Activated T-cell treated with anti-CD3 and anti-CD28 coated beads, Interleukin-2, amount 50 U/mL, for 48 hours (primary cell): ENCODE measurements around the gene SYVN1.
"Not testable (repeated sequence)": the region's sequence is repeated elsewhere in the genome, so short reads cannot be mapped to it uniquely, and the experiment has no call there.

Experiments used
- DNase-seq, 2 experiments: peaks; one replicate each; pipeline ENCODE4 v3.0.0-alpha.2; 2020

SYVN1 gene

DNA sequence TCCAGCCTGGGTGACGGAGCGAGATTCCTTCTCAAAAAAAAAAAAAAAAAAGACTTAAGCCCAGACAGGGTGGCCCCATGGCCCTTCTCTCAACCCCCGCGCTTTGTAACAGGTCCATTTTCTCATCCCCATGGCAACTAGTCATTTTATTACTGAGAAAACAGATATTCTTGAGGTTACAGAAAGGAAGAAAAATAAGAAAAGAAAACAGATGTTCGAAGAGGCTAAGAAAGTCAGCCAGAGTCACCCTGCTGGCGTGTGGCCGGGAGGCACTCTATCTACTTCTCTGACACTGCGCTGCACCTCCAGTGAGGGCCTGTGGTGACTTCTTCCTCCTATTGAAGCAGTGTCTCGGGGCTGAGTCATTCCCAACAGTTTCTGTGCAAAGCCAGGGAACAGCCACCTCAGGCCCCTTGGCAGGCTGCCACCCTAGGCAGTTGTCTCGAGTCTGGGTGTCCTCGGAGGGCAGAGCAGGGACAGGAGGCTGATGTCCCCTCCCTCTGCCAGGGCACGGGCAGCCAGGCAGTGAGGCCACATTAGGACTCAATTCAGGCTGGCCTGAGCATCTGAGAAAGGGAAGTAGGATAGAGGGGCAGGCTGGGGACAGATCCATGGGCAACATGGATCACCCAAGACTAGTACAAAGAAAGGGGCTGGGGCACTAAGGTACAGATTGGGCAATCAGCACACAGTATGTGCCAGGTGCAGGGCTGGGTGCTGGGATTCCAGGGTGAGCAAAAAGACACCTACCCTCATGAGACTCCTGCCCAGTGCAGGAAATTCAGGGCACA, 16.4 kb upstream of the SYVN1 start:
- DNase-seq: peak; percentile 58 to 67

DNA sequence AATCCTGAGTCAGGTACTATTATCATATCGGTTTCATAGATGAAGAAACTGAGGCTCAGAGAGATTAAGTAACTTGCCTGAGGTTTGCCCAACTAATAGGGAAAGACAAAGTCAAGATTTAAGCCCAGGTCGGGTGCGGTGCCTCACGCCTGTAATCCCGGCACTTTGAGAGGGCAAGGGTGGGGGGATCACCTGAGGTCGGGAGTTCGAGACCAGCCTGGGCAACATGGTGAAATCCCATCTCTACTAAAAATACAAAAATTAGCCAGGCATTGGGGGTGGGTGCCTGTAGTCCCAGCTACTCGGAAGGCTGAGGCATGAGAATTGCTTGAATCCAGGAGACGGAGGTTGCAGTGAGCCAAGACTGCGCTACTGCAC, 15.8 kb upstream of the SYVN1 start:
- DNase-seq: not testable (repeated sequence)

DNA sequence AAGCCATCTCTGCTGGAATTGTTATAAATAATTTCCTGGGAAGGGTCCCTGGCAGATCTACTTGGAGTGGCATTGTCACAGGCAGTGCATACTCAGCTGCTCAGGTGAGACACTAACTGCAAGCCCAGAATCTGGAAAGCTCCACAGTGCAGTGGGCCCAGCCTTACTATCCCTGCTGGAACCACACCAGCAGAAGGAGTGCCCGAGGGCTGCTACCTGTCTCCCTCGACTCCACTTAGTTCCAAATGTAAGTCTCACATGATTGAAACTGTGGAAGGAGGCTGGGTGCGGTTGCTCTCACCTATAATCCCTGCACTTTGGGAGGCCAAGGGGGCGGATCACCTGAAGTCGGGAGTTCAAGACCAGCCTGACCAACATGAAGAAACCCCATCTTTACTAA, 14.3 kb upstream of the SYVN1 start:
- no peak for DNase-seq

DNA sequence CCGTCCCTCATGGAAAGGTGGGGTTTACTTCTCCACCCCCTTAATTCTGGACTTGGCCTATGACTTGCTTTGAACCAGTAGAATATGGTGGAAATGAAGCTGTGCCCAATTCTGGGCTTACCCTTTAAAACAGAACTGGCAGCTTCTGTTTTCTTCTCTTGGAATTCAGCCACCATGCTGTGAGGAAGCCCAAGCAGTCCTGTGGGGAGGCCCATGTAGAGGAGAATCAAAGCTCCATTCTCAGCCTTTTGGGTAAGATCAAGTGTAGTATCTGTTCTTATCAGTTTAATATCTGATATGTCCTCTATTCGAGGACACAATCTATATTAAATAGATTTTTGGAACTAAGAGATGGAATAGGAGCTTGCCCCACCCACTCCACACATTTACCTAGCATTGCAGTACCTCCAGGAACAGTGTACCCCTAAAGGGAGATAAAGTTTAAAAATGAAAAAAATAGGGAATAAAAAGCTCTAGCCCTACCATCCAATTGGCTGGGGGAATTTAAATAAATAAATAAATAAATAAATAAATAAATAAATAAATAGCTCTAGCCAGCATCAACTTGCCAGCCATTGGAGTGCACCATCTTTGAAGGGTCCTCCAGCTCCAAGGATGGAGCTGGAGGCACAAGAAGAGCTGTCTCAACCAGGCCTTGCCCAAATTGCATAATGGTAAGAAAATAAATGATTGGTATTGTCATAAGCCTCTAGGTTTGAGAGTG, 13.2 kb upstream of the SYVN1 start:
- no peak for DNase-seq

DNA sequence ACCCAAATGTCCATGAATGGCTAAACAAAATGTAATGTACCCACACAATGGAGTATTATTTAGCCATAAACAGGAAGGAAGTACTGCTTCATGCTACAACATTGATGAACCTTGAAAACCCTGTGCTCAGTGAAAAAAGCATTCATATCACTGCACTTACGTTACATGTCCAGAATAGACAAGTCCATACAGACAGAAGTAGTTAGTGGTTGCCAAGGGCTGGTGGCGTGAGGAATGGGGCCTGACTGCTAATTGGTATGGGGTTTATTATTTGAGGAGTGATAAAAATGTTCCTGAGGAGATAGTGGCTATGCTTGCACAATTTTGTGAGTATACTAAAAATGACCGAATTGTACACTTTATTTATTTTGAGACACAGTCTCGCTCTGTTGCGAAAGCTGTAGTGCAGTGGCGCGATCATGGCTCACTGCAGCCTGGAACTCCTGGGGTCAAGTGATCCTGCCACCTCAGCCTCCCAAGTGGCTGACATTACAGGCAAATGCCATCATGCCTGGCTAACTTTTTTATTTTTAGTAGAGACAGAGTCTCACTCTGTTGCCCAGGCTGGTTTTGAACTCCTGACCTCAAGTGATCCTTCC, 7.7 kb upstream of the SYVN1 start:
- no peak for DNase-seq

DNA sequence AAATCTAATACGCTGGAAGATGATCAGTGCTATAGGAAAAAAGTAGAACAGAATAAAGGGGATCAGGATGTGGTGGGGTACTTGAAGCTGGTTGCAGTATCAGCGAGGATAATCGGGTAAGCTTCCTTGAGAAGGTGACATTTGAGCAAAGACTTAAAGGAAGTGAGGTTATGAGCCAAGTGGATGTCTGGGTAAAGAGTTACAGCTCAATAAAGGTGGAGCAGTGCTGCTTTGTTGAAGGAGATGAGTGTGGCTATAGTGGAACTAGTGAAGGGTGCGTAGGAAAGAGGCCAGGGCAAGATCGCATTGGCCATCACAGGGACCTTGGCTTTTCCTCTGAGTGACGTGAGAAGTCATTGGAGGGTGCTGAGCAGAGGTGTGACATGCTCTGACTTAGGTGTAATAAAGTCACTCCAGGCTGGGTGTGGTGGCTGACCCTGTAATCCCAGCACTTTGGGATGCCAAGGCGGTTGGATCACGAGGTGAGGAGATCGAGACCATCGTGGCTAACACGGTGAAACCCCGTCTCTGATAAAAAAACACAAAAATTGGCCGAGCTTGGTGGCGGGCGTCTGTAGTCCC, 2.3 kb upstream of the SYVN1 start:
- no peak for DNase-seq

DNA sequence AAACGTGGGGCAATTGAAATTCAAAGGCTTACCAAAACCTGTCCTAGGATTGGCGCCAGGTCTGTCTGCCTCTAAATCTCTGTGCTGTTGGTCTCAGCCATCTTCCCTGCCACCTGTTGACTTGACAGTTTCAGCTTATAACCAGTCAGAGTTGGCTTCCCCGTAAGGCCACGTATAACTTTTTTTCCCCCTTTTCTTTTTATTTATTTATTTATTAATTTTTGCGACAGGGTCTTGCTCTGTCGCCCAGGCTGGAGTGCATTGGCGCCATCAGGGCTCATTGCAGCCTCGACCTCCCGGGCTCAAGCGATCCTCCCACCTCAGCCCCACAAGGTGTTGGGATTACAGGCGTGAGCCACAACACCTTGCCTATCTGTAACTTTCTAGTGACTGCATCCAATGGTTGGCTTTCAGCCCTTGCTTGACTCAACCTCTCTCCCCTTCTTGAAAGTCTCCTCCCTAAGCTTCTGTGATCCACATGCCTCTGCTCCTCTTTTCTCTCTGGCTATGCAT, 1.4 kb upstream of the SYVN1 start:
- no peak for DNase-seq

DNA sequence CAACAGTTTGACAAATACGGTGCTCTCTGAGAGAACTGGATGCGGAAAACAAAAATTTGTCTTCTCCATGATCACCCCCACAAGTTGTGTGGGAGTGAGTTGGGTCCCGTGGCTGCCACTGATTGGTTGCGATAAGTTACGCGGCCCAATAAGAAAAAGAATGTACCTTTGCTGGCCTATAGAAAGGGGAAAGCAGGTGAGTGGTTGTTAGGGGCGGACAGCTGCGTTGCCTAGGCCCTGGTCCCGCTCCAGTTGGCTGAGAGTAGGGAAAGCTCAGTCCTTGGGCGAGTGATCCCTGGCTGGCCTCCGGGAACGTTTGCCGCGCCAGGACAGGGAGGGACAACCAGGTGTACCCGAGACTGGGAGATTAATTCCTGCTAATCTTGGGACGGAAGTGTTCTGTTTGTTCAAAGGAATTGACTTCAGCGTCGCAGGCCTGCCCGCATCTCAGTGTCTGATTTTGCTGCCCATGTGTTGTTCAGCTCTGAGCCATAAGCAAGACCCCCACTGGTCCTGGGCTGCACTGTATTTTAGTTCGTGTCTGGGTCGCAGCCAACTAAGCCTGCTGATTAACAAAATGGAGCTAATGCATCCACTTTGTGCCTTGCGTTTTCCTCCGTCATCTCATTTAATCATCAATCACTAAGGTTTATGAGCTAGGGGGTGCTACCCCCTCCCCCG, 773 bp upstream of the SYVN1 start:
- peak; percentile 78 to 84 for DNase-seq

DNA sequence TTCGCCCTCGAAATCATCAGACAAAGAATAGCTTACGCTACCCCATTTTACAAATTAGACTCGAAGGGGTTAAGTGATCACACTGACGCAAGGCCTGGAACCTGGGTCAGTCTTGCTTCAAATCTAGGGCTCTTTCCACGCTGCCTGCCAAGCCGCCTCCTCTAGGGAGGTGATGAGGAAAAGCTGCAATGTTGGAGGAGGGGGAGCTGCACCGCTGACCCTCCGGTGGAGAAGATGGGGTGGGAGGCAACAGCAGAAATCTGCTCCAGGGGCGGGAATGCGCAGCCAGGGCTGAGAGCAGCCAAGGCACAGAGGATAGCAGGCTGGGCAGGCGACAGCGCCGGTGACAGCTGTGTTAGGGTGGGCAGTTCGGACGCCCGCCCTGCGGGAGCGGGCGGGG, 595 bp downstream of the SYVN1 start:
- no peak for DNase-seq

DNA sequence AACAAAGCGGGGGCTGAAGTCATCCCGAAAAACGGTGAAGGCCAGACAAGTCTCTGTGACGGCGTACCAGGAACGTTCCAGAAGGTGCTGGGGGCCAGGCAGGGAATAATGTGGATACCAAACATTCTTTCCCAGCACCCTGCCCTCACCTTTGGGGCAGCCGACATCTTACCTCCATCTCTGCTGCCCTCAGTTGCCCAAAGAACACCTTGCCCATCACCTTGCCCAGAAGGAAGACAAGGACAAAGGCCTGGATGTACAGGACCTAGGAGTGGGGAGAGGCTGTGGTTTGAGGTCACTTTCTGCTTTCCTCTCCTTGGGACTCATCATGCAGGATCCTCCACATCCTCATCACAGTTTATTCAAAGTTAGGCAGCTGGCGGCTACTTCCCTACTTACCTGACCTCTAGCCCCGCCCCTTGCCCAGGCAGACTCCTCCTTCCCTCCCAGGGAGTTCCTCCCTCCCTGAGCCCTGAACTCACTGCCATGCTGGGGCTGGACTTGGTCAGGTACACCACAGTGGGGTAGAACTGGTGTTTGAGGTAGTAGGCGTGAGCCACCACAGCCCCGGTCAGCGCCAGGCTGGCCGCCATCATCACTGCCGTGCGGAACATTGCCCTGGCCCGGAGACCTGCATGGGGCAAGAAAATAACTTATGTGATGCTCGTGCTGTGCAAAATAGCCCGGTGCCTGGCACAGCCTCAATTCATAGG, 1.2 kb downstream of the SYVN1 start:
- peak; percentile 77 to 80 for DNase-seq

DNA sequence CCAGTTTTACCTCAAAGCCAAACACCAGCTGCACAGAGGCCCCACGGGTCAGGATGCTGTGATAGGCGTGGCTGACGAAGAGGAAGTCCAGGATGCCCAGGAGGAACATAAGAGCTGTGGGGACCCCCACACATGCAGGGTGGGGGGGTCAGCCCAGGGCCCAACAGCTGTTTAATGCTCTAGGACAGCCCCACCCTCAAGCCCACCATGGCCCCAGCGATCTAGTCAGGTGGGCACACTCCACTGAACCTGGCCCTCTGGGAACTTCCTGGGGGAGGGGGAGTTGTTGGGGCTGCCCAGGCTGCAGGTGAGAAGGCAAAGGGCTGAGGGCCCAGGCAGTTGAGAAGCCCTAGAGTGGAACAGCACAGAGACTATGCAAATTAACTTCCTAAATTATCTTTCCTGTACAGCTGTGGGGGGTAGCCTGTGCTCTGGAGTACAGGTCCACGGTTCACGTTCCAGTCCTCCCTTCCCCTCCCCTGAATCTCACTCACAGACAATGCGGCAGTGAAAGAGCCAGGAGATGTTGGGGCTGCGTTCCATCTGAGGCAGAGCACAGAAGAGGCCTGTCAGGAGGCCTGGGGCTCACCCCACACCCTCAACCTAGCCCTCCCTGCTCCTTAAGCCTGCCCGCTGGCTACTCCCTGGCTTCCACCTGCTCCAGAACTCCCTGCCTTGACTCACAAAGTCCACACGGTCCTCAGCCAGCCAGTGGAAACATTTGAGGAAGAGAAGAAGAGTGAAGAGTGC, 1.9 kb downstream of the SYVN1 start:
- DNase-seq: no peak

DNA sequence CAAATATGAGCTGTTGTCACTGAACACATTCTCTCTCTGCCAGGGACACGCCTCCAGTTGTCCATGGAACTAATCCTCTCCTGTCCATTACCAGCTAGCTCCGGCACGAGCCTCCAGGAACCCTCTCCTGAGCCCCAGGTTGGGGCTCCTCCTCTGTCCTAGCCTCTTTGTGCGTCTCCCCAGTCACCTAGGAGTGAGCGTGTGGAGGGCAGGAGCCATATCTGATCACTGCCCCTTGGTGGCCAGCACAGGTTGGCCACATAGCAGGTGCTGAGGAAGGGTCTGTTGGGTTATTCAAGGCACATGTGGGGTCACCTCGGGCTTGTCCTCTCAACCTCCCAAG, 2.5 kb downstream of the SYVN1 start:
- DNase-seq: no peak

DNA sequence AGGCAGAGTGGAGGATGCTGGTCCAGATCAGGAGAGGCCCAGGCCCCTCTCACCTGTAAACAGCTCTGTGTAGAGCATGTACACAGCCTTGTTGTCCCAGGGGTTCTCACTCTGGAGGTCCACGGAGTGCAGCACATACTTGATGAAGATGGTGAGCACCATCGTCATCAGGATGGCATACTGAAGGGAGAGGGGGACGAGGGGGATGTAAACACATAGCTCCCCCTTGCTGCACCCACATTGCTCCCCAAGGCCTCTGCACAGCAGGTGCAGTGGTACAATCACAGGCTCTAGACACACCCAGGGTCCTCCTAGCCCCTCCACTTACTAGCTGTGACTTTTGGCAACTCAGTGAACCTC, 2.9 kb downstream of the SYVN1 start:
- no peak for DNase-seq

DNA sequence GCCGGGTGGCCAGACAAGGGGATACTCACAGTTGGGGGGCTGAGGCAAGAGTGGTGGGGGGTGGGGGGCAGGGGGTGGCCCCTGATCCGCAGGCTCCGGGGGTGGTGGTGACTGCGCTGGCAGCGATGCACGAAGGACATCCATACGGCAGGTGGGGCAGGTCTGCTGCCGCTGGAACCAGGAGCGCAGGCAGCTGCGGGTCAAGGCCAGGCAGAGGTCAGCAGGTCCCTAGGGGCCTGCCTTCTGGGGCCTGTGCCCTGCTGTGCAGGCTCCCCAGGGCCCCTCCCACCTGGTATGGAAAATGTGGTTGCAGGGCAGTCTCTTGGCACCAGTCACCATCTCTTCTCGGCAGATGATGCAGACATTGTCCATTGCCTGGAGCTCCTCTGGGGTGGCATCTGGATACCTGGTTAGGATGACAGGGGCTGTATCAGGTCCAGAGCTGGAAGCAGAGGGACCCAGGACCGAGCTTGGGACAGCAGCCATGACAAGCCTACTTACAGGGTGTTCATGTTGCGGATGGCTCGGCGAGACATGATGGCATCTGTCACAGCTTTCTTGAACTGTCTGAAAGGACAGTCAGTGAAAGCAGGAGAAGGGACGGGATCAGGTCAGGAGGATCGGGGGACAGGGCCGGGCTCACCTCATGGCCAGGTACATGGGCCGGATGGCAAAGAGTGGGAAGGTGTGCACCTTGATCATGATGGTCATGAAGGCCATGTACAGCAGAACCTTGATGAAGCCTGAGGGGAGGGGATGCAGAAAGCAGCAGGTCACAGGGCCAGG, 3.5 kb downstream of the SYVN1 start:
- no peak for DNase-seq

DNA sequence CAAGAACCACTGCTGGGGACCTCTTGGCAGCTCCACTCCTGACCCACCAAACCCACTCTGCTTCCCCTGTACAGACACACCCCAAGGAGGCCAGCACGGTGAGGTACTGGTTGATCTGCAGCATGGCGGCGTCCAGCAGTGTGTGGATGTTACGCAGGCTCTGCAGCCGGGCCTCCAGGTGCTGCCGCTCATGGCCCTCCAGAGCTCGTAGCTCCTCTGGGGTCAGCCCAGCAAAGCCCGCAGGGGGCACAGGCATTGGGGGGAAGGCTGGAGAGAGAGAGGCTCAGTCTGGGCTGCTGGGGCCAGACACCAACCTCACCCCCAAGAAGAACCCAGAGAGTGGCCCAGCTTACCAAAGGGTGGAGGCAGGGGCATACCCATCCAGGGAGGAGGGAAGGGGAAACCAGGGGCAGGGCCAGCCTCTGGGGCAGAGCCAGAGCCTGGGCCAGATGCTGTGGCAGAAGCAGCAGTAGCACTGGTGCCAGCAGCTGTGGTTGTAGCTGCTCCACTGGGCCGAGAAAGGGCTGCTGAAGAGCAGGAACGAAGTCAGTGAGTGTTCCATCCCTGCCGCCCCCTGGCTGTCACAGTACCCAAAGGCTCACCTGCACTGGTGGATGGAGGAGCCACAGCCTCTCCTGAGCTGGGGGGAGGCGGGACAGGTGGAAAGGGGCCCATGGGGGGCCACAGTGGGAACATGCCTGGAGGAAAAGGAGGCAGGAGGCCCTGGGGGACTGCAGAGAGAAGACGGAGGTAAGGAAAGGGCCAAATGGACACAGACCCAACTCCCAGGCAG, 4.5 kb downstream of the SYVN1 start:
- DNase-seq: no peak

DNA sequence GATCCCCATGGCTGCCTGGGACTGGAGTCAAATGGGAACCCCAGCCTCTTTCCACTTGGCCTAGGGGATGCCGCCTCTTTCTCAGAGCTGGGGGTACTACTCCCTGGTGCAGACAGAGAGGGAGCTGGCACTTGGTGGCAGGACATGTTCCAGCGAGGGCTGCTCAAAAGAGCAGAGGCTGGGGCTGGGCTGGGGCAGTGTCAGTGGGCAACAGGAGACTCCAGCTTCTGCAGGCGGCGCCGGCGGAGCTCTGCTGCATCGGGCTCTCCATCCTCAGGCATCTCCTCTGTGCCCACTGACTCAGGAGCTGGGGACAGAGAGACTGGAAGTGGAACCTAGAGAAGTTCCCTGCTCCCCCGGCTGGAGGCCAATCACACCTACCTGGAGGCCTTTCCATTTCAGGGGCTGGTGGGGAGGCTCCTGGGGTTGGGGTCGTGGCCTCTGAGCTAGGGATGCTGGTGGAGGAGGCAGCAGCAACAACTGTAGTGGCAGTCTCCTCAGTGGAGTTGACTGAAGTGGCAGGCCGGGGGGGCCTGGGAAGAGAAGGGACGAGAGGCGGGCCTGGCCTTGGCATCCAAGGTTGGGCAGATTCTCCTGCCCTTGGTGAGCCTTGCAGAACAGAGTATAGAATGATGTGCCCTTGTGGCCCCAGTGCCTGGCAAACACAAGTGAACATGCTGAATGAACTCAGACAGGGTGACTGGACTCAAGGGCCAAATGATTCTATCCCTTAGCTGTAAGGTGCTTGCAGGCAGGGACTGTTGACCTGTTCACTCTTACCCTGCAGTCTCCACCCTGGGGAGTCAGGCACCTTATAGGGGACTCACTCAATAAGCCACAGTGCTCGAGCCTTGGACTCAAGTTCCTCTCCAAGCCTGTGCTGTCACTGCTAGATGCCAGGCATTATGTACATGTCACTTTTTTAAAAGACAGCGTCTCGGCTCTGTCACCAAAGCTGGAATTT, 5.9 kb downstream of the SYVN1 start:
- no peak for DNase-seq

DNA sequence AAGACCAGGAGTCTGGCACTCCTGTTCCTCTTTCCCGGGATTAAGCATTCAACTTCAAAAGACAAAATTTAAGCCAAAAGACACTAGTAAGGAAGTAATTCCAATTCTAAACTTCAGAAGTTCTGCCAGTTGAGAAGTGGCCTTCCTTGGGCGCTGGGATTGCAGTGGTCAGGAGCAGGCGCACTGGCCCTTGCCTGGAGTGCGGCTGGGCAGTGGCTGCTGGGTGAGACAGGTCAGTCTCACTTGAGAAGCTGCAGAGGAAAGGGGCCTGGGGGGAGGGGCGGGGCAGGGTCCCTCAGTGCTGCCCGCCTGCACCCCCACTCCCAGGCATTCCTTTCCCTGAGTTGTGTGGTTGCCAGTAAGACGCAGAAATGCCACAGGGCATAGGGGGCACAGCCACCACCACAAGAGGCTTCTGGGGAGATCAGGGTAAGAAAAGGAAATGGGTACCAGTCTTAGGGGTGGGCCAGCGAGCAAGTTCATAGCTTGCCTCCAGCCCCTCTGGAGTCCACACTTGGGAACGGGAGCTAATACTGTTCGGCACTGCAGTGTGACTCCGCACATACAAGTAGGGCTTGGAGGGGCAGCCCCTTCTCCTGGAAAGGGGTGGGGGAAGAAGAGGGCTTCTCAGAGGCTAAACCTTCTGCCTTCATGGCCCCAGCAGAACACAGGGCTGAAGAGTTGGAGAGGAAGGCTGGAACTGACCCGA, 6.7 kb downstream of the SYVN1 start:
- DNase-seq: no peak

DNA sequence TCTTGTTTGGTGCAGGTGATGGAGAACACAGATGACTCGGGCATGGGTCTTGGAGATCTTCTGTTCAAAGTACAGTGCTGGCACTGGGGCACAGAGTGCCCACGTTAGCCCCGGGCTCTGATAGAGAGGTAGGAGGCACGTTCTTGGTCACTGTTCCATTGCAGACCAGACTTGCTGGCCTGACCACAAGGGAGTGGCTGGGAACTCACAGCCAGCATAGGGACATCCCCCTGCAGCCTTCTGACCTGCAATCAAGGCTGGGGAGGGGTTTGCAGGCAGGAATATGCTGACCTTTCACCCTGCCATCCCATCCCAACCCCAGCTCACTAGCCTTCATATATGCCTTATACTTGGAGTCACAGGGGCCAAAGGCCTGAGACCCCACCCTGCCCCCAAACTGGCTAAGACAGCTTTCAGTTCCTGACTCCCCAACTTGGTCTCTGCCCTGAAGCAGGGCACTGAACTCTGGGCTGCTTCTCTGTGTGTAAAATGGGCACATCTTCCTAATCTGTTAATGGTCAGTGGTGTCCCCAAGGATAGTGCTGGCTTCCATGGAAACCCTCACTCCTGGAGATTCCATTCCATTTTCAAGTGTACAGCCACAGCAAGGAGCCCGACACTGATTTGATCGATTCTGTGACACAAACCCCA, 7.6 kb downstream of the SYVN1 start:
- no peak for DNase-seq
